OCI-LY7 (cell line): ENCODE data around the gene SPOCK1. TPM values are rescaled to one million over a fixed set of nuclear protein-coding genes. Genes with fewer than 3 reads are reported as not detected.

Experiments
- BruUV-seq: library from RNA; stranded (reverse); fragments of 400-500 nt; replicated peaks from 2 replicates; lab custom pipeline; 2021; lab: Mats Ljungman, UMichigan
- CTCF ChIA-PET: fragments of 300-600 bp; sonication (Branson Sonifier 250); formaldehyde crosslinking; loops from one replicate; lab custom pipeline; 2022; ENCODE audit warnings: antibody characterized with exemption; ENCODE audit not compliant: unreplicated experiment; lab: Charles Lee
- POLR2A ChIA-PET: fragments of 300-600 bp; sonication (Branson Sonifier 250); formaldehyde crosslinking; loops from one replicate; lab custom pipeline; 2022; ENCODE audit warnings: antibody characterized with exemption; lab: Charles Lee
- DNase-seq: peaks from one replicate; pipeline ENCODE4 v3.0.0-alpha.2; 2015; ENCODE audit warnings: low spot score
- H2AFZ ChIP-seq: fragments of 200-600 bp; sonication (generic), shearing (Covaris generic); 2 replicates; pipeline ENCODE4 v1.6.1; 2014; ENCODE audit warnings: mild to moderate bottlenecking, antibody characterized with exemption, low read length, moderate library complexity
- H3K27ac ChIP-seq: fragments of 200-600 bp; sonication (generic); 2 replicates; pipeline ENCODE4 v1.5.1; 2014; ENCODE audit warnings: mixed run types, low read depth, mild to moderate bottlenecking, moderate library complexity, low read length, inconsistent platforms; ENCODE audit not compliant: poor library complexity, severe bottlenecking
- H3K36me3 ChIP-seq: fragments of 200-600 bp; sonication (generic); 2 replicates; pipeline ENCODE4 v1.6.1; 2014; ENCODE audit warnings: mild to moderate bottlenecking, antibody characterized with exemption, low read length, moderate library complexity, mixed read lengths; ENCODE audit not compliant: insufficient read depth
- H3K4me1 ChIP-seq: fragments of 200-600 bp; sonication (generic); 2 replicates; pipeline ENCODE4 v1.5.1; 2014; ENCODE audit warnings: mild to moderate bottlenecking, low read length; ENCODE audit not compliant: insufficient read depth, poor library complexity, severe bottlenecking
- H3K4me2 ChIP-seq: fragments of 200-600 bp; sonication (generic); 2 replicates; pipeline ENCODE4 v1.6.1; 2014; ENCODE audit warnings: mild to moderate bottlenecking, low read length
- H3K4me3 ChIP-seq: fragments of 200-600 bp; sonication (generic); 2 replicates; pipeline ENCODE4 v1.5.1; 2014; ENCODE audit warnings: mild to moderate bottlenecking, low read depth, low read length; ENCODE audit not compliant: poor library complexity, severe bottlenecking
- H3K79me2 ChIP-seq: fragments of 200-600 bp; sonication (generic); 2 replicates; pipeline ENCODE4 v1.6.1; 2016; ENCODE audit warnings: low read depth, mild to moderate bottlenecking, low read length, moderate library complexity, mixed read lengths; ENCODE audit not compliant: insufficient read depth
- H3K9me2 ChIP-seq: fragments of 200-600 bp; sonication (generic); 2 replicates; pipeline ENCODE4 v1.6.1; 2016; ENCODE audit warnings: mild to moderate bottlenecking, low read length, mixed read lengths; ENCODE audit not compliant: insufficient read depth
- H3K9me3 ChIP-seq: fragments of 200-600 bp; sonication (generic); 2 replicates; pipeline ENCODE4 v1.6.1; 2014; ENCODE audit warnings: mild to moderate bottlenecking, mixed run types, low read length, mixed read lengths
- H4K20me1 ChIP-seq: fragments of 200-600 bp; sonication (generic); 2 replicates; pipeline ENCODE4 v1.6.1; 2014; ENCODE audit warnings: mild to moderate bottlenecking, antibody characterized with exemption, low read length, moderate library complexity, mixed read lengths; ENCODE audit not compliant: insufficient read depth
- EZH2phosphoT487 ChIP-seq: fragments of 200-600 bp; sonication (generic); IDR thresholded peaks from 2 replicates; pipeline ENCODE4 v1.6.1; 2018; ENCODE audit warnings: low read depth, borderline replicate concordance, mild to moderate bottlenecking, mixed run types, antibody characterized with exemption, low read length, moderate library complexity, mixed read lengths
- intact Hi-C: fragments of 100-400 bp; cut with micrococcal nuclease; formaldehyde crosslinking; loops from one replicate; pipeline ENCODE4 v1.10.0; 2022; ENCODE audit not compliant: unreplicated experiment
- total RNA-seq, 2 experiments: library from RNA; depleted of rRNA in 1 of 2; stranded (reverse); fragments of >200 nt in 1 of 2; shearing (Covaris generic) in 1 of 2; gene quantifications; 2 replicates each; pipeline ENCODE4 v1.2.3, GENCODE V29; 2014 to 2022
- TF ChIP-seq, protein P1 (sequence below): fragments of 200-600 bp; sonication (generic); conservative IDR thresholded peaks from 2 replicates; pipeline ENCODE4 v1.5.1; 2014; ENCODE audit warnings: mild to moderate bottlenecking, antibody characterized with exemption, low read length, moderate library complexity, mixed read lengths

The SPOCK1 gene
- total RNA-seq, 2 experiments from 2014 or later = 0.29 to 1.5 TPM

GRCh38 chr5:137329586-137330296 is 169.4 kb downstream of the SPOCK1 start:
- Histone ChIP-seq H3K27ac (no peak overlapping the region), H3K36me3 (no peaks in the 10 kb centered on the region), H3K4me2 (no peak overlapping the region), H2AFZ (no peak overlapping the region), H3K9me2 (no peaks in the 10 kb centered on the region), H4K20me1 (no peaks in the 10 kb centered on the region), H3K4me1 (no peaks in the 10 kb centered on the region), H3K4me3 (no peak overlapping the region), H3K9me3 (no peaks in the 10 kb centered on the region), H3K79me2 (no peaks in the 10 kb centered on the region)
- ChIA-PET CTCF (interaction anchor here (1.1 kb wide), 1 partner anchor 38 kb away, joined by 3 read pairs; no protein-coding TSS in a partner anchor), POLR2A (no interaction called here)
- intact Hi-C loops = no loop called here
- BruUV-seq = no TSS peak
- TF ChIP-seq, protein P1, sequence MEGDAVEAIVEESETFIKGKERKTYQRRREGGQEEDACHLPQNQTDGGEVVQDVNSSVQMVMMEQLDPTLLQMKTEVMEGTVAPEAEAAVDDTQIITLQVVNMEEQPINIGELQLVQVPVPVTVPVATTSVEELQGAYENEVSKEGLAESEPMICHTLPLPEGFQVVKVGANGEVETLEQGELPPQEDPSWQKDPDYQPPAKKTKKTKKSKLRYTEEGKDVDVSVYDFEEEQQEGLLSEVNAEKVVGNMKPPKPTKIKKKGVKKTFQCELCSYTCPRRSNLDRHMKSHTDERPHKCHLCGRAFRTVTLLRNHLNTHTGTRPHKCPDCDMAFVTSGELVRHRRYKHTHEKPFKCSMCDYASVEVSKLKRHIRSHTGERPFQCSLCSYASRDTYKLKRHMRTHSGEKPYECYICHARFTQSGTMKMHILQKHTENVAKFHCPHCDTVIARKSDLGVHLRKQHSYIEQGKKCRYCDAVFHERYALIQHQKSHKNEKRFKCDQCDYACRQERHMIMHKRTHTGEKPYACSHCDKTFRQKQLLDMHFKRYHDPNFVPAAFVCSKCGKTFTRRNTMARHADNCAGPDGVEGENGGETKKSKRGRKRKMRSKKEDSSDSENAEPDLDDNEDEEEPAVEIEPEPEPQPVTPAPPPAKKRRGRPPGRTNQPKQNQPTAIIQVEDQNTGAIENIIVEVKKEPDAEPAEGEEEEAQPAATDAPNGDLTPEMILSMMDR = no peak
- TF ChIP-seq EZH2phosphoT487 = no peak
- DNase-seq = no peak

DNA sequence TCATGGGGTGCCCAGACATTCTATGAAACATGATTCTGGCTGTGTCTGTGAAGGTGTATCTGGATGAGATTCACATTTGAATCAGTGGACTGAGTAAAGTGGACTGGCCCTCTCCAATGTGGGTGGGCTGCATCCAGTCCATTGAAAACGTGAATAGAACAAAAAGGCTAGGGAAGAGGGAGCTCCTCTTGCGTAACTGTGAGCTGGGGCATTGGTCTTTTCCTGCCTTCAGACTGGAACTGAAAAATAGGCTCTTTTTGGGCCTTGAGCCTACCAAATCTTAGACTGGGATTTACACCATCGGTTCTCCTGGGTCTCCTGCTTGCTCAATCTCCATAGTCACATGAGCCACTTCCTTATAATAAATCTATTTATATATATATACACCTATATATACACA is 170.1 kb downstream of the SPOCK1 start:
- no peak overlapping the region for H3K4me3 ChIP-seq
- no peak for DNase-seq
- H3K27ac ChIP-seq = no peak overlapping the region
- intact Hi-C loops = no loop called here
- no peak overlapping the region for H3K4me2 ChIP-seq
- H4K20me1 ChIP-seq = no peaks in the 10 kb centered on the region
- no peaks in the 10 kb centered on the region for H3K36me3 ChIP-seq
- no peaks in the 10 kb centered on the region for H3K79me2 ChIP-seq
- H3K4me1 ChIP-seq = no peaks in the 10 kb centered on the region
- no peaks in the 10 kb centered on the region for H3K9me3 ChIP-seq
- no peak for TF ChIP-seq EZH2phosphoT487
- TF ChIP-seq, protein P1 = no peak
- ChIA-PET CTCF (no interaction called here), POLR2A (no interaction called here)
- no TSS peak for BruUV-seq
- H2AFZ ChIP-seq = no peak overlapping the region
- H3K9me2 ChIP-seq = no peaks in the 10 kb centered on the region

GRCh38 chr5:137328463-137328862 is 170.7 kb downstream of the SPOCK1 start:
- POLR2A ChIA-PET = no interaction called here
- Histone ChIP-seq H3K4me1 (no peaks in the 10 kb centered on the region), H3K79me2 (no peaks in the 10 kb centered on the region), H2AFZ (no peak overlapping the region), H3K36me3 (no peaks in the 10 kb centered on the region), H3K4me3 (no peak overlapping the region), H3K9me3 (no peaks in the 10 kb centered on the region), H3K4me2 (no peak overlapping the region), H4K20me1 (no peaks in the 10 kb centered on the region), H3K9me2 (no peaks in the 10 kb centered on the region), H3K27ac (no peak overlapping the region)
- intact Hi-C loops = no loop called here
- TF ChIP-seq EZH2phosphoT487 = no peak
- TF ChIP-seq, protein P1 = no peak
- no peak for DNase-seq
- BruUV-seq = no TSS peak
- CTCF ChIA-PET = no interaction called here
